ENCODE data around the gene MOK.
A peak's percentile ranks its signal among the peaks of the same experiment; 100 is the strongest.
"Not testable (repeated sequence)": the region's sequence is repeated elsewhere in the genome, so short reads cannot be mapped to it uniquely, and the experiment has no call there.

MOK gene

GRCh38 chr14:102321456-102322422 lies 16.8 kb upstream of the MOK start:
- no peak for DNase-seq (ENCODE audit: low read depth)

- no peak for DNase-seq (ENCODE audit: low read depth)
Observed at GRCh38 chr14:102320671-102321455, 15.9 kb upstream of the MOK start.

GRCh38 chr14:102320033-102320660 lies 15.2 kb upstream of the MOK start:
- DNase-seq (ENCODE audit: low read depth): no peak

DNA sequence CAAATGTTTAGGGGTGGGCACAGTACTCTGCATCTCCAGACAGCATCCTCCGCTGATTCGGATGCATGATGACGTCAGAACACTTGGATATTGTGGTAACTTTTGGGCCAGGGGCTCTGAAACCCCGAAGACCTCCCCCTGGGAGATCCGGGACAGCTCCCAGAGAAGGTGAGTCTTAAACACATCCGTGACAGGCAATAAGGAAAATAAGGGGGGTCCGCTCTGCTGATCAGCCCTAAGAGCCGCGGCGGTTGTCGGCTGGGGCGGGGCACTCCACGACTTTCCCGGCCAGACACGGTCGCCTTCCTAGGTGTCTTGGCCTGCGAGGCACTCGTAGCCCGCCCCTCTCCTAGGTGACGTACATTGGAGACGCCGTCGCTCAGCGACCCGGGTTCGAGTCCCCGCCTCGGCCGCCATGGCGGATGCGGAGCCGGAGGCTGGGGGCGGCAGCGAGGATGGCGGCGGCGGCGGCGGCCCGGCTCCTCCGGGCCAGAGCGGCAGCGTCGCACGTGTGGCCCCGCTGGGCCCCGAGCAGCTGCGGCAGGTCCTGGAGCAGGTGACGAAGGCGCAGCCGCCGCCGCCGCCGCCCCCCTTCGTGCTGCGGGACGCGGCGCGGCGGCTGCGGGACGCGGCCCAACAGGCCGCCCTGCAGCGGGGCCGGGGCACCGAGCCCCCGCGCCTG lies 14.5 kb upstream of the MOK start, which contains the start of gene ZNF839:
Gene ZNF839 (plus strand): TSS at position 396 of the 682 bp plus-strand sequence. CDS start 20 bp downstream, at position 416.
- DNase-seq (ENCODE audit: low read depth): peak; percentile 88

GRCh38 chr14:102318781-102319276 lies 13.9 kb upstream of the MOK start:
- no peak for DNase-seq (ENCODE audit: low read depth)

- no peak for DNase-seq (ENCODE audit: low read depth)
Observed at GRCh38 chr14:102317564-102318248, 12.7 kb upstream of the MOK start.

GRCh38 chr14:102316743-102317563 lies 12.0 kb upstream of the MOK start:
- peak; percentile 89 for DNase-seq (ENCODE audit: low read depth)

DNA sequence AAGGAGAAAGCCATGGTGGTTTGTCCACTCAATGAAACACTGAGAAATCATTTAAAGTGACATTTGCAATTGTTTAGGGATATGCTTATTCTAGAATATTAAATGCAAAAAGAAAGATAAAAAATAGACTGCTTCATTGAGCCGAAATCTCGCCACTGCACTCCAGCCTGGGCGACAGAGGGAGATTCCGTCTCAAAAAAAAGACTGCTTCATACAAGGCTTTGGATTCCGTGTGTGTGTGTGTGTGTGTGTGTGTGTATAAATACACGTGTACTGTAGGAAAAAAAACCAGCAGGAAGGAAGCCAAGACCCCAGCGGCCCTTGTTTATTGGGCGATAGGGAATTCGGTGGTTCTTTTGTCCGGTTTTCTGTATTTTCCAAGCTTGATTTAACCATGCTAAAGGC lies 11.4 kb upstream of the MOK start:
- no peak for DNase-seq (ENCODE audit: low read depth)

DNA sequence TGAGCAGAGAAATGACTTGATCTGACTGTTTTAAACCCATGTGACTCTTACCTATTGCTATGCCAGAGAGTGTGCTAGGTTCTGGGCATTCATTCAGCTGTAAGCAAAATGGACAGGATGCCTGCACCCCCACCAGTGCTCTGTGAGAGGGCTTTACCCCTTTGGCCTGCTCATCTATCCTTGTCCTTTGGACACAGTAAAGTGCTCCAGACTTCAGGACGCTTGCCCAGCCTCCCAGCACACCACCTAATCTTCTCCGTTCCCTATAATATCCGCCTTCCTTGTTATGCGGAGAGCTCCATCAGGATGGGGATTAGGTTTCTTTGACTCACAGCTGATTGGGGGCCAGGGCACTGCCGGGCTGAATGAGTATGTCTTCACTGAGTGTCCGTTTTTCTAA lies 10.2 kb upstream of the MOK start:
- no peak for DNase-seq (ENCODE audit: low read depth)

- DNase-seq (ENCODE audit: low read depth): peak; percentile 65
Observed at GRCh38 chr14:102314242-102315011, 9.5 kb upstream of the MOK start.

DNA sequence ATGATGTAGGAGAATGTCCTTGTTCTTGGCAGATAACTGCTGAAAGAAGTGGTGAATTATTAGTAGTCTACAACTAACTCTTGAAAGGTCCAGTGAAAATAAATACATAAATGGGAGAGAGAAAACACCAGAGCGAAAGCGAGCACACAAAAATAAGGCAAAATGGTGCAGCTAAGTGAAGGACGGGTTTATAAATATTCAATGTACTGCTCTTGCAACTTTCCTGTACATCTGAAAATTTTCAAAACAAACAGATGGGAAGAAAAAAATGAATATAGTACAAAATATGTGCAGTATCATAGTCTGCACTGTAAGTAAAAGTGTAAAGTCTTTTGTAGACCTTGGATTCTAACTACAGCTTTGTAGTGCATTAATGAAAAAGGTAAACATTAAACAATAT lies 1.3 kb downstream of the MOK start:
- DNase-seq (ENCODE audit: low read depth): no peak

DNA sequence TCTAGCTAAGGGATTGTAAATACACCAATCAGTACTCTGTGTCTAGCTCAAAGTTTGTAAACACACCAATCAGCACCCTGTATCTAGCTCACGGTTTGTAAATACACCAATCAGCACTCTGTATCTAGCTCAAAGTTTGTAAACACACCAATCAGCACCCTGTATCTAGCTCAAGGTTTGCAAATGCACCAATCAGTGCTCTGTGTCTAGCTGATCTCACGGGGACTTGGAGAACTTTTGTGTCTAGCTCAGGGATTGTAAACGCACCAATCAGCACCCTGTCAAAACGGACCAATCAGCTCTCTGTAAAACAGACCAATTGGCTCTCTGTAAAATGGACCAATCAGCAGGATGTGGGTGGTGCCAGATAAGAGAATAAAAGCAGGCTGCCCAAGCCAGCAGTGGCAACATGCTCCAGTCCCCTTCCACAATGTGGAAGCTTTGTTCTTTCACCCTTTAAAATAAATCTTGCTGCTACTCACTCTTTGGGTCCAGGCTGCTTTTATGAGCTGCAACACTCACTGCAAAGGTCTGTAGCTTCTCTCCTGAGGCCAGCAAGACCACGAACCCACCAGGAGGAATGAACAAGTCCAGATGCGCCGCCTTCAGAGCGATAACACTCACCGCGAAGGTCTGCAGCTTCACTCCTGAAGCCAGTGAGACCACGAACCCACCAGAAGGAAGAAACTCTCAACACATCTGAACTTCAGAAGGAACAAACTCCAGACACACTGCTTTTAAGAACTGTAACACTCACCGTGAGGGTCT lies 6.5 kb downstream of the MOK start:
- not testable (repeated sequence) for DNase-seq (ENCODE audit: low read depth)

DNA sequence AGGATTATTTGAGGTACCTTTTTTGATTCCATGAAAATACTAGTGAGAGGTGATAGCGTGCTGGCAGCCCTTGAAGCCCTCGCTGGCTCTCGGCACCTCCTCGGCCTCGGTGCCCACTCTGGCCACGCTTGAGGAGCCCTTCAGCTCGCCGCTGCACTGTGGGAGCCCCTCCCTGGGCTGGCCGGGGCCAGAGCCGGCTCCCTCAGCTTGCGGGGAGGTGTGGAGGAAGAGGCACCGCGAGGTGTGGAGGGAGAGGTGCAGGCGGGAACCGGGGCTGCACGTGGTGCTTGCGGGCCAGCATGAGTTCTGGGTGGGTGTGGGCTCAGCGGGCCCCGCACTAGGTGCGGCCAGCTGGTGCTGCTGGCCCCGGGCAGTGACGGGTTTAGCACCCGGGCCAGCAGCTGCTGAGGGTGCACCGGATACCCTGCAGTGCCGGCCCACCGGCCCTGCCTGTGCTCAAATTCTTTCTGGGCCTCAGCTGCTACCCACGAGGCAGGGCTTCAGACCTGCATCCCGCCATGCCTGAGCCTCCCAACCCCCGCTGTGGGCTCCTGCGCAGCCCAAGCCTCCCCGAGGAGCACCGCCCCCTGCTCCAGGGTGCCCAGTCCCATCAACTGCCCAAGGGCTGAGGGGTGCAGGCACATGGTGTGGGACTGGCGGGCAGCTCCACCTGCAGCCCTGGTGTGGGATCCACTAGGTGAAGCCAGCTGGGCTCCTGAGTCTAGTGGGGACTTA lies 7.4 kb downstream of the MOK start:
- DNase-seq (ENCODE audit: low read depth): no peak

DNA sequence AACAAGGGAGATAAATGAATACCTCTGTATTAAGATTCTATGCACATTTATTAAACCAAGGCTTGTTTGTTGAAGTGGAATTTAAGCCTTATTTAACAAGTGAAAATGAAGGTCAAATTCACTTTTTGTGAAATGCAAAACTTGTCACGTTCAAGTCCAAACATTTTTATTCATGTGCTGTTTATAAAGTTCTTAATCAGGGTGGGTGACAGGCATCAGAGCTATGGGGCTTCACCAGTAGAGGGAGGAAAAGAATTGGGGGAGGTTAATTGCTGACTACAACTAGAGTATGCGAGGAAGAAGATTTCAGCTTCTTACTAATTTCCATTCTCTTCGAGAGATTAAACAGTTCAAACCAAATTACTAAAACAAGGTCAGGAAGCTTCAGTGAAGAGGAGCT lies 9.7 kb downstream of the MOK start:
- DNase-seq (ENCODE audit: low read depth): no peak

- no peak for DNase-seq (ENCODE audit: low read depth)
Observed at GRCh38 chr14:102293781-102294180, 11.2 kb downstream of the MOK start.

DNA sequence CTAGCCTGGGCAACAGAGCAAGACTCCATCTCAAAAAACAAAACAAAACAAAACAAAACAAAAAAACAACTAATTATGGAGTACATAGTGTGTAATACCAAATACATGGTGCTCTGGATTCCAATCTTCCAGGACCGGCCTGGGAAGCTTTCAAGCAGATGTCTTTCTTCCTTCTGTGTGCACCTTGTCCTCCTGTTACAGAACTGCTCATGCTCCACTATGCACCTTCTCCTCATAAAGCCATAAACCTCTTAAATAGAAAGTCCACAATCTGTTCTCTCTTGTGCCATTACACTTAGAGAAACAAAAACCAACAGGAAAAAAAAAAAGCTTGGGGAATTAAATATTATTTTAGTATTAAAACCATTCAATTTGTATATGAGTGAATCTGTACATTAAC lies 12.5 kb downstream of the MOK start:
- no peak for DNase-seq (ENCODE audit: low read depth)

DNA sequence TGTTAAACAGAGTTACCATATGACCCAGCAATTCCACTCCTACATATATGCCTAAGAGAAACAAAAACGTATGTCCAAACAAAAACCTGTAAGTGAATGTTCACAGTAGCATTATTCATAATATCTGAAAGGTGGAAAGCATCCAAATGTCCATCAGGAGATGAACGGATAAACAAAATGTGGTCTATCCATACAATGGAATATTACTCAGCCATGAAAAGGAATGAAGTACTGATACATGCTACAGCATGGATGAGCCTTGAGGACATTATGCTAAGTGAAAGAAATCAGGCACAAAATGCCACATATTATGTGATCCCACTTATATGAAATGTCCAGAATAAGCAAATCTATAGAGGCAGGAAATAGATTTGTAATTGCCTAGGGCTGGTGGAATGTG lies 16.8 kb downstream of the MOK start:
- DNase-seq (ENCODE audit: low read depth): no peak

DNA sequence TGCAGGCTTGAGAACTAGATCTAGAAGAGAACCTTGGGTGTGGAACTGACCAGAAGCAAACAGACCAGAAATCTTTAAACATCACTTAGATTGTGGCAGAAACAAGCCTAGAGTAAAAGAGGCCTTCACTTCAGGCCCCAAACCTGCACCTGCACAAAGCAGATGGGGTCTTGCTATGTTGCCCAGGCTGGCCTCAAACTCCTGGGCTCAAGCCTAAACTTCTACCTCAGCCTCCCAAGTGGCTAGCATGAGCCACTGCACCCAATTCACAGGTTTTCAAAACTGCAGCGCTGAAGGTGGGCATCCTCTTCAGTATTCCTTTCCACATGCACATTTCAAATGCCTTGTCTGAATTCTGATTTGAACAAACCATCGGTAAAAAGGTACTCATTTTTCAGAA lies 19.9 kb downstream of the MOK start:
- no peak for DNase-seq (ENCODE audit: low read depth)
